Keratinocyte (primary cell): ENCODE results near the gene ADSL.

ENCODE experiments used
- EZH2 ChIP-seq: IDR thresholded peaks from one replicate; pipeline ENCODE4 v1.6.1; 2012; ENCODE audit warnings: inconsistent platforms, mild to moderate bottlenecking, low read length, moderate library complexity
- TF ChIP-seq, protein P1 (sequence below), 3 experiments: IDR thresholded peaks in 1 of 3; conservative IDR thresholded peaks in 1 of 3; optimal IDR thresholded peaks in 1 of 3; 2 replicates in 2 of 3; 3 replicates in 1 of 3; pipeline versions ENCODE3 to v1.5.1; 2011; ENCODE audit warnings: low read length in 3 of 3, mild to moderate bottlenecking in 3 of 3, moderate library complexity in 2 of 3, control low read depth in 1 of 3, inconsistent platforms in 1 of 3; ENCODE audit not compliant: insufficient read depth in 2 of 3; ENCODE audit errors: extremely low read depth in 1 of 3

DNA sequence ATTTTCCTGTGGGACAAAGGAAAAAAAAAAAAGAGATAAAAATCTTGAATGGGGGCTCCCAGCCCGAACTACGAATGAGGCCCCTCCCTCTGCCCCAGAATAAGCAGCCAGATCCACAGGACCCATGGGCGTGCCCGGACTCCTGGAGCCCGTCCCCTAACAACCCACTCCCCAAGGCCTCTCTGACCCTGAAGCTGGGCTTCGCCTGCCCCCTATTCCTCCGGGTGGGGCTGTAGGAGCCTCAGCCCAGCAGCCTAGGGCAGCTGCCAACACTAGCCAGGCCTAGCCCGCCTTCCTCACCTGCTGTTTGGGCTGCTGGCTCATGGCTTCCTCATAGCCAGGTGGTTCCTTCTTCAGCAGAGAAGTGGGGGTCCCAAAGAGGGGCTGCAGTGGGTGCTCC is 70.7 kb downstream of the ADSL start:
- TF ChIP-seq, protein P1, sequence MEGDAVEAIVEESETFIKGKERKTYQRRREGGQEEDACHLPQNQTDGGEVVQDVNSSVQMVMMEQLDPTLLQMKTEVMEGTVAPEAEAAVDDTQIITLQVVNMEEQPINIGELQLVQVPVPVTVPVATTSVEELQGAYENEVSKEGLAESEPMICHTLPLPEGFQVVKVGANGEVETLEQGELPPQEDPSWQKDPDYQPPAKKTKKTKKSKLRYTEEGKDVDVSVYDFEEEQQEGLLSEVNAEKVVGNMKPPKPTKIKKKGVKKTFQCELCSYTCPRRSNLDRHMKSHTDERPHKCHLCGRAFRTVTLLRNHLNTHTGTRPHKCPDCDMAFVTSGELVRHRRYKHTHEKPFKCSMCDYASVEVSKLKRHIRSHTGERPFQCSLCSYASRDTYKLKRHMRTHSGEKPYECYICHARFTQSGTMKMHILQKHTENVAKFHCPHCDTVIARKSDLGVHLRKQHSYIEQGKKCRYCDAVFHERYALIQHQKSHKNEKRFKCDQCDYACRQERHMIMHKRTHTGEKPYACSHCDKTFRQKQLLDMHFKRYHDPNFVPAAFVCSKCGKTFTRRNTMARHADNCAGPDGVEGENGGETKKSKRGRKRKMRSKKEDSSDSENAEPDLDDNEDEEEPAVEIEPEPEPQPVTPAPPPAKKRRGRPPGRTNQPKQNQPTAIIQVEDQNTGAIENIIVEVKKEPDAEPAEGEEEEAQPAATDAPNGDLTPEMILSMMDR (optimal IDR thresholded peaks at IDR 0.05 in 1 of 3, IDR thresholded peaks at IDR 0.05 in 1 of 3, conservative IDR thresholded peaks at IDR 0.05 in 1 of 3; ENCODE audit: extremely low read depth in 1 of 3, insufficient read depth in 2 of 3, low read length in 3 of 3): no peak
- no peak for TF ChIP-seq EZH2
